Stomach smooth muscle (tissue), 2 donors: ENCODE data around the gene TPP1.

Experiments
- H3K27ac ChIP-seq: one replicate; pipeline ENCODE4 v1.7.0; 2013; ENCODE audit warnings: mild to moderate bottlenecking, low read length, inconsistent platforms
- H3K27me3 ChIP-seq, 2 donors: one replicate each; pipeline ENCODE4 v1.7.0; 2013; ENCODE audit warnings: low read length in 2 of 2; ENCODE audit not compliant: insufficient read depth in 2 of 2, control insufficient read depth in 1 of 2
- H3K36me3 ChIP-seq, 2 donors: one replicate each; pipeline ENCODE4 v1.7.0; 2013; ENCODE audit warnings: low read length in 2 of 2; ENCODE audit not compliant: control insufficient read depth in 2 of 2, insufficient read depth in 2 of 2
- H3K4me1 ChIP-seq: one replicate; pipeline ENCODE4 v1.7.0; 2013; ENCODE audit warnings: low read length; ENCODE audit not compliant: control insufficient read depth, insufficient read depth
- H3K4me3 ChIP-seq, 2 donors: one replicate each; pipeline ENCODE4 v1.7.0; 2013; ENCODE audit warnings: low read length in 2 of 2
- H3K9ac ChIP-seq, 2 donors: one replicate each; pipeline ENCODE4 v1.7.0; 2013; ENCODE audit warnings: low read length in 2 of 2, mild to moderate bottlenecking in 1 of 2
- H3K9me3 ChIP-seq, 2 donors: one replicate each; pipeline ENCODE4 v1.7.0; 2013; ENCODE audit warnings: low read length in 2 of 2; ENCODE audit not compliant: control insufficient read depth in 2 of 2
- donor health status: healthy.
- donor health status: Pancreatic carcinoma.

The TPP1 gene

DNA sequence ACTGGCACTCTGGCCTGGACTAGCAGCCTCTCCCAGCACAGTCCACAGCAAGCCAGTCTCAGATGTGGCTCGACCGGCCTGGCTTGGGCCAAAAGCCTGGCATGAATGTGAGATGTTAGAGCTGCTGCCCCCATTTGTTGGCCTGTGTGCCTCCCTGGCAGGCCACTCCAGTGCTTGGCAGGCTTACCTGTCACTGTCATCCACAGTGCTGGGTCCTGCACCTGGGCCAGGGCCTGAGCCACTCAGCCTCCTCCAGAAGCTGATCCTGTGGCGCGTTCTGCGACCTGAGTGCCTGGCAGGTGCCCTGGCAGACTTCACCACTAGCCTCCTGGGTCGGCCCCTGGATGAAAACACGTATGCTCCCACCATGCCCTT is 51.9 kb downstream of the TPP1 start:
- H3K27me3 ChIP-seq, result no peaks in the 10 kb centered on the region

DNA sequence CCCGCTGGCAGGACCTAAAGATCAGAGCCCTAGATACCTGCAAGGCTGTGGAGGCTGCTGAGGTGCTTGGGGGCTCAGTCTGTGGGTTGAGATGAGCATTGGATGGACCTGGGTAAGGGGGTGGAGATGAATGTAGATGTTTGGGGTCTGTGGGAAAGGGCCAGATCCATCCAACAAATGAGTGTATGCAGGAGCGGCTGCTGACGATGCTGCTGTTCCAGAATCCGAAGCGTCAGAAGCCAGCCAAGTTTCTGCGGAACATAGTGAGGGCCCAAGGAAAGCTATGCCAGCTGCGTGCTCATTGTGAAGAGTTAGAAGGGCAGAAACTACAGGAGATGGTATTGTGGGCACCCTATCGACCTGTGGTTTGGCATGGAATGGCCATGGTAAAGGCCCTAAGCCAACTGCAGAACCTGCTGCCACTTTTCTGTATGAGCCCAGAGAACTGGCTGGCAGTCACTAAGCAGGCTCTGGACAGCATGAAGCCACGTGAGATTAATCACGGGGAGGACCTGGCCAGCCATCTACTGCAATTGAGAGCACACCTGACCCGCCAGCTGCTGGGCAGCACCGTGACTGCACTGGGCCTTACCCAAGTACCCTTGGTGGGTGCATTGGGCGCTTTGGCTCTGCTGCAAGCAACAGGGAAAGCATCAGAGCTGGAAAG is 52.4 kb downstream of the TPP1 start:
- Histone ChIP-seq H3K27ac (no peak overlapping the region), H3K9me3 (no peaks in the 10 kb centered on the region), H3K4me1 (peaks cover 16% of the 10 kb centered on the region), H3K4me3 (no peak overlapping the region), H3K9ac (no peak overlapping the region), H3K27me3 (no peaks in the 10 kb centered on the region), H3K36me3 (peaks cover 0 to 8% of the 10 kb centered on the region in 2 donors)

More for the DNA sequence above, 51.9 kb downstream of the TPP1 start:
- no peak overlapping the region for H3K4me3 ChIP-seq
- no peak overlapping the region for H3K9ac ChIP-seq
- H3K27ac ChIP-seq, result no peak overlapping the region
- H3K9me3 ChIP-seq, result no peaks in the 10 kb centered on the region
- H3K4me1 ChIP-seq, result peaks cover 21% of the 10 kb centered on the region
- H3K36me3 ChIP-seq, result peaks cover 0 to 8% of the 10 kb centered on the region in 2 donors

DNA sequence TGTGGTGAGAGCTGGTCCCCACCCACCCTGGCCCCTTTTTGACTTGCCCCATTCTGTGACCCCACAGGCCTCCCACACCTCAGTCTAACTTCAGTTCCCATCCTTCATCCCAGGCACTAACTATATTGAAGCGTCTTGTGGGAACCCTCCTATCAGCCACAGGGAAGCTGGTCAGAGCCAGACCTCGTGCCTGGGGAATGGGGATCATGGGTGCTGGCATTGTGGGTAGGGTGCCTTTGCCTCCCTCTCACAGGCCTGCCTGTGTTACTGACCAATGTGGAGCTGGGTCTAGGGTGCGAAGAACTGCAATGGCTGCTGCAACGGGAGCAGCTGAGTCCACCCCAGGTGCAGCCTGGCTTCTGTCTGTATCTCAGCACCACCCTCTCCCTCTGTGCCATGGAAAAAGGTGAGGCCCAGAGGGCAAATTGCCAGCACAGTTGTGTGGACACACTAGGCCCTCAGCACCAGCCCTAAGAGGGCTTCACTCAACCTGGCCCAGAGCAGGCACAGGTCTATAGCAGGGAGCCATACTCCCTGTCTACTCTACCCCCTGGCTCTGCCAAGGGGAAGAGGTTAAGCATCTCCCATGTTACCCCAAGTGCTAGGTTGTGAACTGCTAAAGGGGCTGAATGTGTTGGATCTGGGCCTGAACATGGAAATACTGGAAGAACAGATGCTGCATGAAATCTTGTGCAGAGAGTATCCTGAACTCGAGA is 53.1 kb downstream of the TPP1 start:
- no peak overlapping the region for H3K9ac ChIP-seq
- no peak overlapping the region for H3K27ac ChIP-seq
- H3K36me3 ChIP-seq, result peaks cover 0 to 8% of the 10 kb centered on the region in 2 donors
- H3K27me3 ChIP-seq, result no peaks in the 10 kb centered on the region
- H3K4me3 ChIP-seq, result no peak overlapping the region
- no peaks in the 10 kb centered on the region for H3K9me3 ChIP-seq
- peaks cover 11% of the 10 kb centered on the region for H3K4me1 ChIP-seq

DNA sequence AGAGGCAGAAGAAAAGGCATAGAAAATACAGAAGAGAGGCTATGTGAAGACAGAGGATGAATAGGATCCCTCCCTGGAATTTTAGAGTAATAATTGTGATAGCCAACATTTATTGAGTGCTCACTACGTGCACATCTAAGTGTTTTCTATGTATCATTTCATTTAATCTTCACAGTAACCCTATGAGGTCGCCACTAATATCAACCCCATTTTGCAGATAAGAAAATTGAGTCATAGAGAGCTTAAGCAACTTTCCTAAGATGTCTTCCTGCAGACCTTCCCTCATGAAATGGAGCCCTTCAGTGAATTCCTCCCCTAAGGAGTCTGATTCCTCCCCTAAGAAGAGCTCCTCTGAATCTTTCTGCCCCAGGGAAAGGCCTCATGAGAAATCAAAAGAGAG is 53.9 kb downstream of the TPP1 start:
- H3K27ac ChIP-seq, result no peak overlapping the region
- H3K27me3 ChIP-seq, result no peaks in the 10 kb centered on the region
- peaks cover 0 to 8% of the 10 kb centered on the region in 2 donors for H3K36me3 ChIP-seq
- H3K4me3 ChIP-seq, result no peak overlapping the region
- no peaks in the 10 kb centered on the region for H3K9me3 ChIP-seq
- H3K4me1 ChIP-seq, result peaks cover 11% of the 10 kb centered on the region
- no peak overlapping the region for H3K9ac ChIP-seq

DNA sequence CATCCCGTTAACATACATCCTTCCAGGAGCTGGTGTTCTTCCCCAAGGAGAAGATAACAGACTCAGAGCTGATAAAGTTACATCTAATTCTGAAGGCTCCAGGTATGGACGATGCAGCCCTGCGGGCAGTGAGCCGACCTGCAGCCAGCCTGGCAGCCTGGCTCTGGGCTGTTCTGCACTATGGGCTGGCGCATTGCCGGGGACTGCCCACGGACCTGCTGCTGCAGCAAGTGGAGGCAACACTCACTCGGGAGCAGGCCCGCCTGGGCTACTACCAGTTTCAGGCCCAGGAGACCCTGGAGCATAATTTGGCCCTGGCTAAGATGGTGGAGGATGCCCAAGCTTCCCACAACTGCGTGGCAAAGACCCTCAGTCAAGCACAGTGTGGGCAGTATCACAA is 55.6 kb downstream of the TPP1 start:
- Histone ChIP-seq H3K9me3 (no peaks in the 10 kb centered on the region), H3K27me3 (no peaks in the 10 kb centered on the region), H3K4me1 (peaks cover 6% of the 10 kb centered on the region), H3K36me3 (peaks cover 0 to 8% of the 10 kb centered on the region in 2 donors), H3K9ac (no peak overlapping the region), H3K4me3 (no peak overlapping the region), H3K27ac (no peak overlapping the region)

DNA sequence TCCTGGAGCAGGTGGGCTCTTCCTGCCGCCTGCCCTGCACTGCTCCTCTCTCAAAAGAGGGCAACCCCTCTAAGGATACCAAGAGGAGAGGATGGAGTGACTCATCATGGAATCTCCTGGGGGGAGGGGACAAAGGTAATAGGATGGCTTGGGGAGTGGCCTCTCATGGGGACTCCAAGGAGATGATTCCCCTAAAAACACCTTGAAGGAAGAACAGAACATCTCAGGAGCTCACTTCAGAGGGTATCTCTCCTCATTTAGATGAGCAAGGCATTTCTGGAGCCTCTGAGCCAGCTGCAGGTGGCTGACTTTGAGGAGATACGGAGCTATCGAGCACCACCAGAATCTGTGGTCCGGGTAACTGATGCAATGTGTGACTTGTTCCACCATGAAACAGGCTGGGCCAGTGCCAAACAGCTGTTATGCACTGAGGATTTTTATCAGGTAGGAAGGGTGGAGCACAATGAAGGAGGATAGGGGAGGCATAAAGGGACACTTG is 56.1 kb downstream of the TPP1 start:
- no peak overlapping the region for H3K27ac ChIP-seq
- peaks cover under 1% of the 10 kb centered on the region for H3K4me1 ChIP-seq
- no peaks in the 10 kb centered on the region for H3K9me3 ChIP-seq
- peaks cover 0 to 8% of the 10 kb centered on the region in 2 donors for H3K36me3 ChIP-seq
- H3K9ac ChIP-seq, result no peak overlapping the region
- H3K4me3 ChIP-seq, result no peak overlapping the region
- no peaks in the 10 kb centered on the region for H3K27me3 ChIP-seq
